Neural cell (in vitro differentiated cells): ENCODE data around the gene ANKRD44. TPM values are rescaled to one million over a fixed set of nuclear protein-coding genes. Genes with fewer than 3 reads are reported as not detected.

ENCODE experiments used
- H2AFZ ChIP-seq: fragments of 200-600, 300-800 bp; sonication (generic), shearing (Covaris generic); 2 replicates; pipeline ENCODE4 v1.6.0; 2014; ENCODE audit warnings: low read depth, mild to moderate bottlenecking, antibody characterized with exemption, low read length, moderate library complexity
- H3F3A ChIP-seq: fragments of 200-600 bp; shearing (Covaris generic); 2 replicates; pipeline ENCODE4 v1.6.1; 2016; ENCODE audit warnings: mild to moderate bottlenecking, moderate library complexity, mixed read lengths, antibody characterized with exemption, low read length; ENCODE audit not compliant: insufficient read depth, poor library complexity, severe bottlenecking
- H3K27ac ChIP-seq: fragments of 200-600, 300-800 bp; sonication (generic), shearing (Covaris generic); 2 replicates; pipeline ENCODE4 v1.5.1; 2014; ENCODE audit warnings: mild to moderate bottlenecking, low read length, moderate library complexity
- H3K27me3 ChIP-seq: fragments of 300-800, 200-600 bp; sonication (generic), shearing (Covaris generic); 2 replicates; pipeline ENCODE4 v1.6.0; 2014; ENCODE audit warnings: mild to moderate bottlenecking, low read depth, low read length, moderate library complexity; ENCODE audit not compliant: insufficient read depth
- H3K36me3 ChIP-seq: fragments of 300-800, 200-600 bp; sonication (generic), shearing (Covaris generic); 2 replicates; pipeline ENCODE4 v1.5.1; 2014; ENCODE audit warnings: mild to moderate bottlenecking, antibody characterized with exemption, low read length, moderate library complexity; ENCODE audit not compliant: insufficient read depth
- H3K4me2 ChIP-seq: fragments of 300-800, 200-600 bp; sonication (generic), shearing (Covaris generic); 2 replicates; pipeline ENCODE4 v1.6.0; 2014; ENCODE audit warnings: mild to moderate bottlenecking, low read length
- H3K4me3 ChIP-seq: fragments of 300-800, 200-600 bp; sonication (generic), shearing (Covaris generic); 2 replicates; pipeline ENCODE4 v1.5.1; 2014; ENCODE audit warnings: mild to moderate bottlenecking, low read length, moderate library complexity
- H3K79me2 ChIP-seq: fragments of 200-600 bp; shearing (Covaris generic); replicated peaks from 2 replicates; pipeline ENCODE4 v1.6.0; 2014; ENCODE audit warnings: mild to moderate bottlenecking, low read length, moderate library complexity; ENCODE audit not compliant: insufficient read depth
- H3K9ac ChIP-seq: fragments of 300-800, 200-600 bp; sonication (generic), shearing (Covaris generic); 2 replicates; pipeline ENCODE4 v1.6.1; 2016; ENCODE audit warnings: mild to moderate bottlenecking, low read length, mixed read lengths
- H3K9me2 ChIP-seq: fragments of 200-600 bp; shearing (Covaris generic); 2 replicates; pipeline ENCODE4 v1.6.1; 2016; ENCODE audit warnings: mild to moderate bottlenecking, low read length, mixed read lengths; ENCODE audit not compliant: insufficient read depth
- H3K9me3 ChIP-seq: fragments of 200-600, 300-800 bp; sonication (generic), shearing (Covaris generic); 2 replicates; pipeline ENCODE4 v1.6.1; 2016; ENCODE audit warnings: mild to moderate bottlenecking, mixed run types, low read length, moderate library complexity, mixed read lengths
- H4K20me1 ChIP-seq: fragments of 200-600 bp; shearing (Covaris generic); 2 replicates; pipeline ENCODE4 v1.6.1; 2016; ENCODE audit warnings: mild to moderate bottlenecking, mixed run types; ENCODE audit not compliant: insufficient read depth
- CTCF ChIP-seq: fragments of 450-650 bp; IDR thresholded peaks from 2 replicates; pipeline ENCODE4 v1.5.1; 2014; ENCODE audit warnings: antibody characterized with exemption, mild to moderate bottlenecking, moderate library complexity; ENCODE audit not compliant: poor library complexity, severe bottlenecking
- EP300 ChIP-seq: fragments of 450-650 bp; conservative IDR thresholded peaks from 2 replicates; pipeline ENCODE4 v1.6.1; 2014; ENCODE audit warnings: antibody characterized with exemption, mild to moderate bottlenecking, moderate library complexity; ENCODE audit not compliant: poor library complexity, severe bottlenecking
- EZH2 ChIP-seq: fragments of 200-600, 300-800 bp; shearing (Covaris generic), sonication (generic); IDR thresholded peaks from 2 replicates; pipeline ENCODE4 v1.6.1; 2014; ENCODE audit warnings: antibody characterized with exemption, low read length, borderline replicate concordance, mild to moderate bottlenecking; ENCODE audit not compliant: insufficient read depth, poor library complexity, severe bottlenecking
- MXI1 ChIP-seq: fragments of 450-650 bp; conservative IDR thresholded peaks from 2 replicates; pipeline ENCODE4 v1.6.1; 2014; ENCODE audit warnings: antibody characterized with exemption, mild to moderate bottlenecking; ENCODE audit not compliant: poor library complexity, severe bottlenecking
- POLR2AphosphoS5 ChIP-seq: IDR thresholded peaks from 2 replicates; pipeline ENCODE4 v1.6.1; 2012
- RAD21 ChIP-seq: fragments of 450-650 bp; conservative IDR thresholded peaks from 2 replicates; pipeline ENCODE4 v1.6.1; 2014; ENCODE audit warnings: antibody characterized with exemption, mild to moderate bottlenecking, moderate library complexity
- REST ChIP-seq: IDR thresholded peaks from 2 replicates; pipeline ENCODE4 v1.6.1; 2012; ENCODE audit warnings: borderline replicate concordance
- SMC3 ChIP-seq: fragments of 450-650 bp; conservative IDR thresholded peaks from 2 replicates; pipeline ENCODE4 v1.6.1; 2014; ENCODE audit warnings: antibody characterized with exemption, mild to moderate bottlenecking, moderate library complexity; ENCODE audit not compliant: poor library complexity
- TAF1 ChIP-seq: IDR thresholded peaks from 2 replicates; pipeline ENCODE4 v1.6.1; 2012; ENCODE audit warnings: low read depth
- polyA plus RNA-seq: library from polyadenylated mRNA; depleted of rRNA; stranded (reverse); fragments of >200 nt; gene quantifications from 2 replicates; pipeline ENCODE4 v1.2.3, GENCODE V29; 2014

Gene ANKRD44
- polyA plus RNA-seq, 1 donor from 2014 or later, result 94.3 TPM

- H3K4me2 ChIP-seq, result no peak overlapping the region
- no peak for TF ChIP-seq TAF1
- no peak for TF ChIP-seq EZH2
- TF ChIP-seq RAD21, result no peak
- no peak for TF ChIP-seq CTCF
- TF ChIP-seq SMC3, result no peak
- H3K4me3 ChIP-seq, result no peak overlapping the region
- no peaks in the 10 kb centered on the region for H3K27me3 ChIP-seq
- no peak overlapping the region for H2AFZ ChIP-seq
- H3F3A ChIP-seq, result no peaks in the 10 kb centered on the region
- H3K9me2 ChIP-seq, result no peaks in the 10 kb centered on the region
- H3K9ac ChIP-seq, result no peak overlapping the region
- H3K36me3 ChIP-seq, result no peaks in the 10 kb centered on the region
- H3K79me2 ChIP-seq, result no peaks in the 10 kb centered on the region
- H3K9me3 ChIP-seq, result no peaks in the 10 kb centered on the region
- H3K27ac ChIP-seq, result no peak overlapping the region
- no peaks in the 10 kb centered on the region for H4K20me1 ChIP-seq
These were observed 153.8 kb downstream of the ANKRD44 start for GRCh38 chr2:197156771-197157170.

- Histone ChIP-seq H3K27ac (no peak overlapping the region), H3K9ac (no peak overlapping the region), H2AFZ (no peak overlapping the region), H3K9me3 (no peaks in the 10 kb centered on the region), H3K27me3 (no peaks in the 10 kb centered on the region), H3K36me3 (no peaks in the 10 kb centered on the region), H4K20me1 (no peaks in the 10 kb centered on the region), H3K4me2 (no peak overlapping the region), H3K9me2 (no peaks in the 10 kb centered on the region), H3F3A (no peaks in the 10 kb centered on the region), H3K4me3 (no peak overlapping the region), H3K79me2 (no peaks in the 10 kb centered on the region)
- TF ChIP-seq REST, result no peak
- no peak for TF ChIP-seq SMC3
- TF ChIP-seq TAF1, result no peak
- TF ChIP-seq EP300, result no peak
- TF ChIP-seq RAD21, result no peak
- TF ChIP-seq MXI1, result no peak
- TF ChIP-seq CTCF, result no peak
- TF ChIP-seq EZH2, result no peak
- TF ChIP-seq POLR2AphosphoS5, result no peak
These were observed 157.9 kb downstream of the ANKRD44 start for GRCh38 chr2:197152451-197153228.
